Neural progenitor cell (in vitro differentiated cells): ENCODE data around the gene MYLK. TPM values are rescaled to one million over a fixed set of nuclear protein-coding genes. Genes with fewer than 3 reads are reported as not detected.

Source experiments
- DNase-seq: peaks from one replicate; pipeline ENCODE4 v3.0.0-alpha.2; 2016; ENCODE audit warnings: low spot score
- H2AFZ ChIP-seq: fragments of 200-600 bp; sonication (generic); replicated peaks from 2 replicates; pipeline ENCODE4 v1.6.1; 2016; ENCODE audit warnings: antibody characterized with exemption
- H3F3A ChIP-seq: fragments of 200-600 bp; sonication (generic); 2 replicates; pipeline ENCODE4 v1.6.1; 2016; ENCODE audit warnings: antibody characterized with exemption, low read depth
- H3K27ac ChIP-seq: fragments of 200-600 bp; sonication (generic); 2 replicates; pipeline ENCODE4 v1.5.1; 2016; ENCODE audit warnings: mild to moderate bottlenecking
- H3K27me3 ChIP-seq: fragments of 200-600 bp; sonication (generic); 2 replicates; pipeline ENCODE4 v1.6.1; 2016; ENCODE audit warnings: mild to moderate bottlenecking, moderate library complexity
- H3K36me3 ChIP-seq: fragments of 200-600 bp; sonication (generic); 2 replicates; pipeline ENCODE4 v1.5.1; 2016
- H3K4me1 ChIP-seq: fragments of 200-600 bp; sonication (generic); 2 replicates; pipeline ENCODE4 v1.6.1; 2016; ENCODE audit warnings: mixed run types
- H3K4me2 ChIP-seq: fragments of 200-600 bp; sonication (generic); 2 replicates; pipeline ENCODE4 v1.6.1; 2016
- H3K4me3 ChIP-seq: fragments of 200-600 bp; sonication (generic); 2 replicates; pipeline ENCODE4 v1.5.1; 2016
- H3K79me2 ChIP-seq: fragments of 200-600 bp; sonication (generic); 2 replicates; pipeline ENCODE4 v1.6.1; 2016; ENCODE audit warnings: low read depth
- H3K9ac ChIP-seq: fragments of 200-600 bp; sonication (generic); 2 replicates; pipeline ENCODE4 v1.6.1; 2016
- H3K9me3 ChIP-seq: fragments of 200-600 bp; sonication (generic); 2 replicates; pipeline ENCODE4 v1.5.1; 2016; ENCODE audit warnings: low read depth
- H4K20me1 ChIP-seq: fragments of 200-600 bp; sonication (generic); 2 replicates; pipeline ENCODE4 v1.6.1; 2016; ENCODE audit warnings: low read depth
- H3K27ac Mint-ChIP-seq: 3 replicates; pipeline ENCODE4 v1.8.0; 2021; ENCODE audit warnings: mixed read lengths
- H3K27me3 Mint-ChIP-seq: 2 replicates; pipeline ENCODE4 v1.8.0; 2022; ENCODE audit warnings: low read depth, mild to moderate bottlenecking, inconsistent platforms, moderate library complexity, mixed read lengths; ENCODE audit not compliant: insufficient read depth
- H3K36me3 Mint-ChIP-seq: 3 replicates; pipeline ENCODE4 v1.8.0; 2021; ENCODE audit warnings: mixed read lengths
- H3K4me1 Mint-ChIP-seq: 3 replicates; pipeline ENCODE4 v1.8.0; 2021; ENCODE audit warnings: mixed read lengths
- H3K4me3 Mint-ChIP-seq: 3 replicates; pipeline ENCODE4 v1.8.0; 2021; ENCODE audit warnings: mild to moderate bottlenecking, moderate library complexity, mixed read lengths
- H3K9me3 Mint-ChIP-seq: 3 replicates; pipeline ENCODE4 v1.8.0; 2020; ENCODE audit warnings: mixed read lengths
- CTCF ChIP-seq: fragments of 200-600 bp; sonication (generic); IDR thresholded peaks from 2 replicates; pipeline ENCODE4 v1.5.1; 2017; ENCODE audit warnings: antibody characterized with exemption, mild to moderate bottlenecking
- EZH2 ChIP-seq: fragments of 200-600 bp; sonication (generic); IDR thresholded peaks from 2 replicates; pipeline ENCODE4 v1.6.1; 2017; ENCODE audit warnings: antibody characterized with exemption, mild to moderate bottlenecking, moderate library complexity
- EZH2phosphoT487 ChIP-seq: fragments of 200-600 bp; sonication (generic); IDR thresholded peaks from 2 replicates; pipeline ENCODE4 v1.6.1; 2017; ENCODE audit warnings: antibody characterized with exemption
- total RNA-seq: library from RNA; depleted of rRNA; stranded (reverse); fragments of >200 nt; gene quantifications from 2 replicates; pipeline ENCODE4 v1.2.3, GENCODE V29; 2015; ENCODE audit warnings: low replicate concordance

Gene MYLK
- total RNA-seq, 1 donor from 2014 or later = 28.4 TPM

- H3K27ac Mint-ChIP-seq = no peak overlapping the region
Measured at GRCh38 chr3:123877965-123878364, 6.2 kb downstream of the MYLK start.

GRCh38 chr3:123877466-123877865 is 6.7 kb downstream of the MYLK start:
- H3F3A ChIP-seq = peaks cover 15% of the 10 kb centered on the region
- H3K4me2 ChIP-seq = no peak overlapping the region
- H3K4me1 ChIP-seq = peaks cover 31% of the 10 kb centered on the region
- H3K79me2 ChIP-seq = peaks cover 9% of the 10 kb centered on the region
- H3K27ac ChIP-seq = no peak overlapping the region
- no peak overlapping the region for H3K9ac ChIP-seq
- Mint-ChIP-seq H3K4me1 (peaks cover 31% of the 10 kb centered on the region), H3K4me3 (no peak overlapping the region), H3K9me3 (peaks cover 9% of the 10 kb centered on the region), H3K27ac (no peak overlapping the region), H3K36me3 (peaks cover 34% of the 10 kb centered on the region), H3K27me3 (no peaks in the 10 kb centered on the region)
- H2AFZ ChIP-seq = no peak overlapping the region
- H3K9me3 ChIP-seq = no peaks in the 10 kb centered on the region
- H3K4me3 ChIP-seq = no peak overlapping the region
- H4K20me1 ChIP-seq = no peaks in the 10 kb centered on the region
- peaks cover 9% of the 10 kb centered on the region for H3K36me3 ChIP-seq
- TF ChIP-seq EZH2 = no peak
- TF ChIP-seq CTCF = no peak
- TF ChIP-seq EZH2phosphoT487 = no peak
- no peaks in the 10 kb centered on the region for H3K27me3 ChIP-seq
- no peak for DNase-seq

More at GRCh38 chr3:123877965-123878364, 6.2 kb downstream of the MYLK start:
- H3K27ac ChIP-seq = no peak overlapping the region
- Mint-ChIP-seq H3K27me3 (no peaks in the 10 kb centered on the region), H3K4me3 (no peak overlapping the region), H3K36me3 (peaks cover 34% of the 10 kb centered on the region), H3K9me3 (peaks cover 8% of the 10 kb centered on the region), H3K4me1 (peaks cover 35% of the 10 kb centered on the region)
- no peaks in the 10 kb centered on the region for H4K20me1 ChIP-seq
- TF ChIP-seq EZH2 (no peak), EZH2phosphoT487 (no peak), CTCF (no peak)
- H3K4me3 ChIP-seq = no peak overlapping the region
- DNase-seq = no peak
- peaks cover 9% of the 10 kb centered on the region for H3K36me3 ChIP-seq
- no peak overlapping the region for H3K4me2 ChIP-seq
- H3K79me2 ChIP-seq = peaks cover 14% of the 10 kb centered on the region
- H3F3A ChIP-seq = peaks cover 14% of the 10 kb centered on the region
- H3K9me3 ChIP-seq = no peaks in the 10 kb centered on the region
- H3K4me1 ChIP-seq = peaks cover 36% of the 10 kb centered on the region
- peaks cover 5% of the 10 kb centered on the region for H3K27me3 ChIP-seq
- no peak overlapping the region for H3K9ac ChIP-seq
- no peak overlapping the region for H2AFZ ChIP-seq

- TF ChIP-seq EZH2phosphoT487 (no peak), CTCF (peak; percentile 55)
- H3K79me2 ChIP-seq = peaks cover 2% of the 10 kb centered on the region
- H3K9ac ChIP-seq = no peak overlapping the region
- H3K9me3 ChIP-seq = no peaks in the 10 kb centered on the region
- peaks cover 35% of the 10 kb centered on the region for H3K4me1 ChIP-seq
- H3K36me3 Mint-ChIP-seq = peaks cover 34% of the 10 kb centered on the region
- no peak for DNase-seq
- peaks cover 19% of the 10 kb centered on the region for H3F3A ChIP-seq
- H3K27ac ChIP-seq = no peak overlapping the region
- H3K27me3 ChIP-seq = no peaks in the 10 kb centered on the region
- H2AFZ ChIP-seq = no peak overlapping the region
- H3K27ac Mint-ChIP-seq = peak overlapping the region; percentile 76
- H3K4me3 Mint-ChIP-seq = no peak overlapping the region
- H3K9me3 Mint-ChIP-seq = peaks cover 12% of the 10 kb centered on the region
- H3K27me3 Mint-ChIP-seq = no peaks in the 10 kb centered on the region
- no peak overlapping the region for H3K4me3 ChIP-seq
- H3K36me3 ChIP-seq = peaks cover 9% of the 10 kb centered on the region
- H4K20me1 ChIP-seq = no peaks in the 10 kb centered on the region
- H3K4me2 ChIP-seq = no peak overlapping the region
- peaks cover 33% of the 10 kb centered on the region for H3K4me1 Mint-ChIP-seq
Measured at GRCh38 chr3:123876858-123877257, 7.3 kb downstream of the MYLK start.
